HG02884 (cell line): Measurements from ENCODE around the gene DPM3.
"Not testable (repeated sequence)": the region's sequence is repeated elsewhere in the genome, so short reads cannot be mapped to it uniquely, and the experiment has no call there.

Experiments used
- ATAC-seq: cut with Tn5 transposase; IDR thresholded peaks from one replicate; pipeline ENCODE4 v1.9.1; 2021; ENCODE audit warnings: mild to moderate bottlenecking, moderate library complexity; ENCODE audit not compliant: unreplicated experiment

The DPM3 gene, protein sequence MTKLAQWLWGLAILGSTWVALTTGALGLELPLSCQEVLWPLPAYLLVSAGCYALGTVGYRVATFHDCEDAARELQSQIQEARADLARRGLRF

DNA sequence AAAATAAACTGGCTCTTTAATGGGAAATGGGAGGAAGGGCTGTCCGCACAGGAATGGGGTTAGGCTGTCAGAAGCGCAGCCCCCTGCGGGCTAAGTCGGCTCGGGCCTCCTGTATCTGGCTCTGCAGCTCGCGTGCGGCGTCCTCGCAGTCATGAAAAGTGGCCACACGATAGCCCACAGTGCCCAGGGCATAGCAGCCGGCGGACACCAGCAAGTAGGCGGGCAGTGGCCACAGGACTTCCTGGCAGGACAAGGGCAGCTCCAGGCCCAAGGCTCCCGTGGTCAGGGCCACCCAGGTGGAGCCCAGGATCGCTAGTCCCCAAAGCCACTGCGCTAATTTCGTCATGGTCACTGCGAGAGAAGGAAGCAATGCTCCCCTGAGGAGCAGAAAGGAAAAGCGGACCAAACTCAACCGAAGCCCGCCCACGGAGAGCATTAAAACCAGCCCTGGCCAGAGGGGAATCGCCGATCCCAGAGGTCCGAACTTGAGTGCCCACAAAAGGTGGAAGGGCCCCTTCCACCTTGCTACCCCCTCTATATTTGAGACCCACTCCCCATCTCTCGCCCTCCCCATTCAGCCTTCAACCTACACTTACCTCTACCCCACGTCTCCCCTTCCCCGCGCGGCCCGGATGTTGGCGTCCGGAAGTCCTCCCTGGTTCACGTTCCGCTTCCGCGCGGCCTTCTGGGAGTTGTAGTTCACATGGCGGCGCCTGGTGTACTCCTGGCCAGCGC is at the start of gene DPM3:
DPM3 (minus strand) TSS at position 637 of the 735 bp plus-strand sequence; CDS start at position 346, 291 bp downstream.
- ATAC-seq, result peak; percentile 63

DNA sequence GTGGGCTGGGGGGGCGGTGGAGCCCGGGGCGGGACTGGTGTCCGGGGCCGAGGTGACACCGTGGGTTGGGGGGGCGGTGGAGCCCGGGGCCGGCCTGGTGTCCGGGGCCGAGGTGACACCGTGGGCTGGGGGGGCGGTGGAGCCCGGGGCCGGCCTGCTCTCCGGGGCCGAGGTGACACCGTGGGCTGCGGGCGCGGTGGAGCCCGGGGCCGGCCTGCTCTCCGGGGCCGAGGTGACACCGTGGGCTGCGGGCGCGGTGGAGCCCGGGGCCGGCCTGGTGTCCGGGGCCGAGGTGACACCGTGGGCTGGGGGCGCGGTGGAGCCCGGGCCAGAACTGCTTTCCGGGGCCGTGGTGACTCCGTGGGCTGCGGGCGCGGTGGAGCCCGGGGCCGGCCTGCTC is 49.6 kb upstream of the DPM3 start:
- ATAC-seq, result not testable (repeated sequence)

DNA sequence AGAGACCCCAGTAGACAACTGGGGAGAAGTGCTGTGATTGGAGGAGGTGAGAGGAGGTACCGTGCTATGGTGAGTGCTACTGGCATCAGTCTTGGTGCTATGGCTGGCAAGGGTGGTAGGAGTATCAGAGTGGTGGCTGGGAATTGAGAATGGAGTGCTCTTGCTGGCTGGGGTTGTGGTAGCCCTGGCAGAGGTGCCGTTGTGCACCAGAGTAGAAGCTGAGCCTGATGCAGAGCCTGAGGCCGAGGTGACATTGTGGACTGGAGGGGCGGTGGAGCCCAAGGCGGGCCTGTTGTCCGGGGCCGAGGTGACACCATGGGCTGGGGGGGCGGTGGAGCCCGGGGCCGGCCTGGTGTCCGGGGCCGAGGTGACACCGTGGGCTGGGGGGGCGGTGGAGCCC is 47.9 kb upstream of the DPM3 start:
- no peak for ATAC-seq

DNA sequence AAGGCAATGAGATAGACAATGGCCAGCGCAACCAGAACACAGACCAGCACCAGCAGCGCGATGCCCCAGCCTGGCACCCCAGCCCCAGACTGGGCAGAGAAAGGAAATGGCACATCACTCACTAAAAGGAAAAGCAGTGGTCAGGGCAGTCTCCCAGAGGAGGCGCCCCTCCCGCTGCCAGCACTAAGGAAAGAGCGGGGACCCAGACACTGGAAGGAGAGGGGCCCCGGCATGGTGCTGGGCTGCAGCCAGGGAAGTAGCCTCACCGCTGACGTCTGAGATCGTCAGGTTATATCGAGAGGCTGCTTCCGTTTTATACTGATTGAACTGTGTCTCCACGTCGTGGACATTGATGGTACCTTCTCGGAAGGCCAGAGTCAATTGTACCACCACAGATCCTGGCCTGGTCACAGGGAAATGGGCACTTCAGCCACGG is 47.1 kb upstream of the DPM3 start:
- no peak for ATAC-seq

DNA sequence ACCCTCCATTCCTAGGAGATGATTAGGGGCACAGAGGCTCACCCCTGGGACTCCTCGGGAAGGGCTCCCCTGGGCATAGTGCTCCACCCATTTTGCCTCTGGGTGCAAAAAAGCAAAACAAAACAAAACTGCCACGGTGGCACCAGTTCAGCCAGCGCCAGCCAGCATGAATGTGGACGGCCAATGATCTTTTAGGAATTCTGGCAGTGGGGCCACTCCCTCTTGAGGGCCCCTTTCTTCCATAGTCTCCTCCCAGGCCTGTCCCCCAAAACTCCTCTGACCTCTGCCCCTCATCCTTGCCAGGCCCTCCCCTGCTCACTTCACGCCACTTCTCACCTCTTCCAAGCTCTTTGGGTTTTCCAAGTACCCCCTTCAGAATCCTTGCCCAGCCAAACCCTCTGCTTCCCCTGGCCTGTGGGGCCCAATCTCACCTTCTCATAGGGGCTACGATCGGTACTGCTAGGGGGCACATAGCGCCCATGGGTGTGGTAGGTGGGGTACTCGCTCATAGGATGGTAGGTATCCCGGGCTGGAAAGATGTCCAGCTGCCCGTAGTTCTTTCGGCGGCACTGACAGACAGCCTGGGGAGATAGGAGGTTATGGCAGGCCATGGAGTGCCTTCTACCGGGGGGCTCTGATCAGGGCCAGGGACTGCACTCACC is 46.6 kb upstream of the DPM3 start:
- ATAC-seq, result no peak

DNA sequence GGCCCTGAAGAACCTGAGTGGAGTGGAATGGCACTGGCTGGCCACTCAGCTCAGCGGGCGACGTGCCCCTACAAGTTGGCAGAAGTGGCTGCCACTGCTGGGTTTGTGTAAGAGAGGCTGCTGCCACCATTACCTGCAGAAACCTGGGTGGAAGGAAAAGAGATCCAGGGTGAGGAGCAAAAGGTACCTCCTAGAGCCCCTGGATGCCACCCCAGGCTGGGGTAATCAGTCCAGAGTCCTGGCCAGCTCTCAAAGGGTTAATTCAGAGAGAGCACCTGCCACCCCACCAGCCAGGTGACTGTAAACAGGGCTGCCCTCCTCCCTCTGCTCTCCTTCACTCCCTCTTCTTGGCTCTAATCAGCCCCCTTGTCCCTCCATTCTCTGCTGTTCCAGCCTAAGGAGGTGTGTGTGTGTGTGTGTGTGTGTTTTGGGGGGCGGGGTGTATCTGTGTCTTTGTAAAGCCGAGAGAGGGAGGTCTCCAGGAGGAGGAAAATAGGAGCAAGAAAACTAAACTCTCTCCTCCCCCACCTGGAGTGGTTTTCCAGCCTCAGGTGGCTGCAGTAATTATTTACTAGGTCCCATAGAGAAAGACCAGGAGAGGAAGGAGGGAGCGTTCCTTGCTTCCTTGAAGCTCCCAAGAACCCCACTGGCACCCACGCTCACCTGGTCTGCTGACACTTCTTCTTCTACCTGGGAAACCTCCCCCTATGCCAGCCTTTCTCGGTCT is 45.9 kb upstream of the DPM3 start:
- no peak for ATAC-seq

DNA sequence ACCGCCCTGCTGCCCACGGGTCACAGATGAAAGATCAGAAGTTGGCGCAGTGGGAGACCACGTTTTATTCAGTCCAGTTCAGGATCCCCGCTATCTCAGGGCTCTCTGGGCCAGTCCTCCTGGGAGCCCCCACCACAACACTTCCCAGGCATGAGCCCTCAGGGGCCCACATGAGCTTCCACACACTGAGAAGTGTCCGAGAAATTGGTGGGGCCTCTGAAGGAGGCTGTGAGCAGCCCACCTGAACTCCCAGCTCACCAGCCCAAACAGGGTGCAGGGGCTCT is 45.4 kb upstream of the DPM3 start:
- no peak for ATAC-seq

DNA sequence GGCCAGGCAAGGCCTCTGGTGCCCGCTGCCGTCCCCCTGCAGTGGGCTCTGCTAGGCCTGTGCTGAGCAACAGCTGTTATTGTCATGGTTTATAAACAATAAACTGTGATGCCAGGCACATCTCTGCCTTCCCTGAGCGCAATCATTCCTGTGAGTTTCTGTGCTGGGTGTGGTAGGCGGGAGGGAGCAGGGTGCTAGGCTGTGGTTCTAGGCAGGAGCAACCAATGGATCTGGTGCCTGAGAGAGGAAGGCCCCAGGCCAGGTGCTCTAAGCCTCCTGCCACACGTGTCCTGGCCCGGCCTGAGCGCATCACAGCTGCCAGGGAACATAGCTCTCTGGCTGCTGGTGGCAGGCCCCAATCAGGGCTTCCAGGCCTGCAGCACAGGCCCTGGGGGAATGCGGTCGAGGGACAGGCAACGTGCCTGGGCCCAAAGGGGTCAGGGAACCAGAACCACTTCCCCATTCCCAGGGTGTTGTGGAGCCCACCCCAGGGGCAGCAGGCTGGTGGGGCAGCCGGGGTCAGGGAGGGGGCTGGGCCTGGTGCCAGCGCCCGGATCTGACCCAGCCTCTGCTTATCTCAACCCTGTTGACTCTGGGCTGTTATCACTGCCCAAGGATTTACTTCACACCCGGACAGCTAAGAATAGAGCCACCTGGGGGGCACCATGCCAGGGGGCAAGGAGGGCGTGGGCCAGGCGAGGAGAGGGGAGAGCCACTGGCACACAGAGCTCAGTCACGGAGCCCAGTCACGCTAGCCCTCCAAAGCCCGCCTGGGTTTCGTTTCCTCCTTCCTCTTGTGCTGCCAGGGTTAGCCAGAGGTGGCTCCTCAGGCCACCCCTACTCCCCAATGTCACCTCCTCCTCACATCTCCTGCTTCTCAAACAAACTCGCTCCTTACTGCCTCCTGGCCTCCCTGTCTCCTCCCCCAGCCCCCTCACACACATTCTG is 44.8 kb upstream of the DPM3 start:
- ATAC-seq, result no peak

DNA sequence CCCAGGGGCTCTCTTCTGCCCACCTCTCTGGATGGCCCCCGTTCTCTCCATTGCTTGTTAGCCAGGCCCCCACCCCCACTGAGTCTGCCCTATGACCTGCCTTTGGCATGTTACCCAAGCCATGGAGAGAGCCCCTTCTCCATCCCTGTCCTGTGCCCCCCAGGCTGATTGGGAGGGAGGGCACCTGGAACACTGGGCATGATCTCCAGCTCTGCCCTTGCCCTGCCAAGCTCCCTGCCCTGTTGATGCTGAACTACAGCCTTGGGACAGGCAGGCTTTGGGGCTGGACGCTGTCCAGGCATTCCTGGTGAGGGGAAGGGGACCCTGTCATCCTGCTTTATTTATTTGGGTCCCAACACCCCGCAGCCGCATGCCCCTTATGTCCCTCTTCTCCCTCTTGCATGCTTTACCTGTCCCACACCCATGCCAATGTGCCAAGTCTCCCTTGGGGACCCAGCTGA is 44.0 kb upstream of the DPM3 start:
- ATAC-seq, result no peak

DNA sequence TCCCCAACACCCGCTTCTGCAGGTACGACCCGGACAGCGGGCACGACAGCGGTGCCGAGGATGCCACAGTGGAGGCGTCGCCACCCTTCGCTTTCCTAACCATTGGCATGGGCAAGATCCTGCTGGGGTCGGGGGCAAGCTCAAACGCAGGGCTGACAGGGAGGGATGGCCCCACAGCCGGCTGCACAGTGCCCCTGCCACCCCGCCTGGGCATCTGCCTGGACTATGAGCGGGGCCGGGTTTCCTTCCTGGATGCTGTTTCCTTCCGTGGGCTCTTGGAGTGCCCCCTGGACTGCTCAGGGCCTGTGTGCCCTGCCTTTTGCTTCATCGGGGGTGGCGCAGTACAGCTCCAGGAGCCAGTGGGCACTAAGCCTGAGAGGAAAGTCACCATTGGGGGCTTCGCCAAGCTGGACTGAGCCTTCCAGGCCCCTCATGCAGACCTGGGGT is 43.5 kb upstream of the DPM3 start:
- ATAC-seq, result no peak

DNA sequence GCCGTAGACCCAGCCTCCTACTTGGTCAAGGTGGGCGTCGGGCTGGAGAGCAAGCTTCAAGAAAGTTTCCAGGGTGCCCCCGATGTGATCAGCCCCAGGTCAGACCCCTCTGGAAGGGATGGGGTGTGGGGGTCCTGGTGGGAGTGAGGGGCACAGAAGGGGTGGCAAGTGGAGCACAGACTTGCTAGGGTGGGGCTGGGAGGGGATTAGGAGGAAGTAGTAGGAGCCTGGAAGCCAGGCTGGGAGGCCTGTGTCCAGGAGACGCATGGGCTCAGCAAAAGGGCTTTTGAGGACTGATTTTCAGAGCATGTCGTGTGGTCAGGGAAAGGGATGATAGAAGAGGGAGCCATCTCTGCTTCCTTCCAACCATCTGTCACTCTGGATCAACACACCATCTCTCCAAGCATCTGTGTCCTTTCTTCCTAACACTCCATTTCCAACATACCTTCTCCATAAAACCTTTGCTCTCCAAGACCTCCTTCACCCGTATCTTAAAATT is 41.8 kb upstream of the DPM3 start:
- ATAC-seq, result no peak

DNA sequence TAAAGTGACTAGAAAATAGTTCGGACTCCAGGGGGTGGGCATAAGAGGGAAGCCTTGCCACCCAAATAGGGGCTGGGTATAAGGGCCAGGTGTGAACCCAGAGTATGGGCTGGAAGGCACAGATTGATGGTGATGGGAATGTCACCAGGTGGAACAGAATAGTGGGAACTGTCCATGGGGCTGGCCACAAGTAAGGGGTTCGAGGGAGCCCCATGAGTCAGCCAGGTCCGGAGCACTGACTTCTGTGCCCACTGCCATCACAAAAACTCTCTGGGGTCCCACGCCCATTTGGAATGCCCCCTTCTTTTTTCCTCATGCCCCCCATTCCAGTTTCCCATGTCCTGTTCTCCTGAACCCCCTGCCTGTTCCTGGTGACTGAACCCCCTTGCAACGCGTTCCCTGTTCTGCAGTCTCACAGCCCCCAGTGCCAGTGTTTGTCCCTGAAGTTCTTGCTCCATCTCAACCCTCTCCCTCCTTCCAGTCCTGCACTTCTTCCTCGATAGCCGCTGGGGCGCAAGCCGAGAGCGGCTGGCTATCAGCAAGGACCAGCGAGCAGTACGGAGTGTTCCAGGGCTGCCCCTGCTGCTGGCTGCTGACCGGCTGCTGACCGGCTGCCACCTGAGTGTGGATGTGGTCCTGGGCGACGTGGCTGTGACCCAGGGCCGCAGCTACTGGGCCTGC is 41.2 kb upstream of the DPM3 start:
- no peak for ATAC-seq

DNA sequence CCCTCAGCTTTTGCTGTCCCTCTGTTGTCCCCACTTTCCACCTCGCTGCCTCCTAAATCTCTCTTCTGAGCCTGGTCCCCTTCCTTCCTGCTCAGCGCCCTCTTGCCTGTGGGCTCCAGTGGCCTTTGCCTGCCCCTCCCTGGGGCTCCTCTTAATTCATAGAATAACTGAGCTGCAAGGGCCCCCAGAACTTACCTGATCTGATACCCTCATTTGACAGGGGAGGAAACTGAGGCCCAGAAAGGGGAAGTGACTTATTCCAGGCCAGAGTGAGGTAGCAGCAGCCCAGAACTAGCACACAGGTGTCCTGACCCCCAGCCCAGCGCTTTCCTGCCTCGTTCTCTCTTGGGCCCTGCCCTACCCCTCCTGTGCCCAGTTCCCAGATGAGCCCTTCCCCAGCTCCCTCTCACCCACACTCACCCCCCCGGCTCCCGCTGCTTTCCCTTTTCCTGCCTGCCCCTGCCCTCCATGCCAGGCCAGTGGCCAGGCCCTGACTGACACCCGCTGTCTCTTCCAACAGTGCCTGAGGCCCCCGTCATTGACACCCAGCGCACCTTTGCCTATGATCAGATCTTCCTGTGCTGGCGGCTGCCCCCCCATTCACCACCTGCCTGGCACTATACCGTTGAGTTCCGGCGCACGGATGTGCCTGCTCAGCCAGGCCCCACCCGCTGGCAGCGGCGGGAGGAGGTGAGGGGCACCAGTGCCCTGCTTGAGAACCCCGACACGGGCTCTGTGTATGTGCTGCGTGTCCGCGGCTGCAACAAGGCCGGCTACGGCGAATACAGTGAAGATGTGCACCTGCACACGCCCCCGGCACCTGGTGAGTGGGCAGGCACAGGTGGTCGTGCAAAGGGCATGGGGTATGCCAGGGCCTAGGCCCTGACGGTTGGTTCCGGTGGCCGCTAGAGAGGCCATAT is 39.0 kb upstream of the DPM3 start:
- ATAC-seq, result no peak

DNA sequence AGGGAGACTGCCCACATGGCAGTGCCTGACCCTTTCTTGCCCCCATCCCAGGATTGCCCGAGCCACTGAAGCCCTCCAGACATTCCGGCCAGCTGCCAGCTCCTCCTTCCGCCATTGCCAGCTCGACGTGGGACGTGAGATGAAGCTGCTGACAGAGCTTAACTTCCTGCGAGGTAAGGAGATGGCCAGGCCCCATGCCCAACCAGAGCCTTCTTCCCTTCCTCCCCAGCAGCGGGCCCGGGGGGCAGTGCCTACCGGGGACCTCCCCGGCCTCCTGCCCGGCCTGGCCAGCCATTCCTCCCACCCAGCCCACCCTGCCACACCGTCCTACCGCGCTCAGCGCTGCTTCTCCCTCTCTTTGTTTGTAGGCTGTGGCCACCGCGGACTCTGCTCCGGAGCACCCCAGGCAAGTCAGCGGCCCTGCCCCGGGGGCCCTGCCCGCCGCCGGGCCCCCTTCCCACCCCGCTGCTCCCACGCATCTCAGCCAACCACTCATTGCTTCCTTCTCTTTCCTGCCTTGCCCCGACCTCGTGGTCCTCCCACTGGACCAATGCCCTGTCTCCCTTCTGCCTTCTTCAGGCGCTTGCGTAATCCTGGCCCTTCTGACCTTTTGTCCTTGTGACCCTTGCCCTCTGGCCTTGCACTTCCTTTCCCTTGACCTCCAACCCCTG is 38.2 kb upstream of the DPM3 start:
- no peak for ATAC-seq

DNA sequence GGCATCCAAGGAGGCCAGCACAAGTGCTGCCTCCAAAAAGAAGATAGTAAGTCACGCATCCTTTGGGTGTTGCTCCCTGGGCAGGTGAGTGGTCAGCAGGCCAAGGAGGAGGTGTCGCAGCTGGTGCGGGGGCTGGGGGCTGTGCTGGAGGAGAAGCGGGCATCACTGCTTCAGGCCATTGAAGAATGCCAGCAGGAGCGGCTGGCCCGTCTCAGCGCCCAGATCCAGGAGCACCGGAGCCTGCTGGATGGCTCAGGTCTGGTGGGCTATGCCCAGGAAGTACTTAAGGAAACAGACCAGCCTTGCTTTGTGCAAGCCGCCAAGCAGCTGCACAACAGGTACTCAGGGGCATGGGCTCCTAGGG is 37.6 kb upstream of the DPM3 start:
- no peak for ATAC-seq

DNA sequence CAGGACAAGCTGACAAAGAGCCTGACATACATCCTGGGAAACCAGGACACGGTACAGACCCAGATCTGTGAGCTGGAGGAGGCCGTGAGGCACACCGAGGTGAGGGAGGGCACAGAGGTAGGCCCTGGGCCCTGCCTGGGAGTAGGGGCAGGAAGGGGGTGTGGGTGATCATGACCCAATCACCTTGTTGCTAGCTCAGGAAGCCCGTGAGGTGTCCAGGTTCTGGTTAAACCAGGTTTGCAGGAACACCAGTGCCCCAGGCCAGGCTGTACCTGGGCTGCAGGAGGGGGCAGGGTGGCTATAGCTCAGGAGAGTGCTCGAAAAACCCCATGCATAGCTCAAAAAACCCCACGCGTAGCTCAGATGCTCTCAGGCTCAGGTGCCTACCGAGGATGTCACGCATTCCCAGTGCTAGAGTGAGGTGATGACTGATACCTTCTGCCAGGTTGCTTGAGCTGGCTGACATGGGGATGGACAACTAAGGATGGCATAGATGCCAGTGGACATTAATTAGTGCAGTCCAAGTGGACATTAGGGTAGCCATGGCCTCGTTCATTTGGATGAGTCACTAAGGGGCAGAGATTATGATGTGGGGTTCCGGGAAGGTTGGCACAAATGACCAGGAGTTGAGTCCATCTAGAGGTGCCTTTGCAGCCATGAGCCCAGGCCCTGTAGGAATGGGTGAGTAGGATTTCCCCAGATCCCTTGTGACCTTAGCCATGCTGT is 37.0 kb upstream of the DPM3 start:
- no peak for ATAC-seq

DNA sequence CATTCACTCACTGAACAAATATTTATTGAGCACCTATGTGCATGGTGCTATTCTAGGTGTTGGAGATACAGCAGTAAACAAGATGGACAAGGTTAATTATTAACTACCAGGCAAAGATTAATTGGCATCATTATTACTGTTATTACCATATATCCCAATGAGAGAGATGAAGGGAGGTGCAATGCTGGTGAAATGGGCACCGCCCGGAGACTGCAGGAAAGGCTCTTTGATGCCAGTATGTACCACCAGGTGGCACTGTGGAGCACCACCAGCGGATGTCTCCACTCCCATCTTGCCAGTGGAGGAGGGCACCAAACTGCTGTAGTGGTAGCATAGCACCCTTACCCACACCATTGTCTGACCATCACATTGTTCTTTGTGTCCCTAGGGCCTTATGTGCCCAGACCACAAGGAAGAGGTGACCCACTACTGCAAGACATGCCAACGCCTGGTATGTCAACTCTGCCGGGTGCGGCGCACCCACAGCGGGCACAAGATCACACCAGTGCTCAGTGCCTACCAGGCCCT is 36.3 kb upstream of the DPM3 start:
- ATAC-seq, result no peak
